ENCODE results near the gene DST.
"Not testable (repeated sequence)": the region's sequence is repeated elsewhere in the genome, so short reads cannot be mapped to it uniquely, and the experiment has no call there.

DST gene

DNA sequence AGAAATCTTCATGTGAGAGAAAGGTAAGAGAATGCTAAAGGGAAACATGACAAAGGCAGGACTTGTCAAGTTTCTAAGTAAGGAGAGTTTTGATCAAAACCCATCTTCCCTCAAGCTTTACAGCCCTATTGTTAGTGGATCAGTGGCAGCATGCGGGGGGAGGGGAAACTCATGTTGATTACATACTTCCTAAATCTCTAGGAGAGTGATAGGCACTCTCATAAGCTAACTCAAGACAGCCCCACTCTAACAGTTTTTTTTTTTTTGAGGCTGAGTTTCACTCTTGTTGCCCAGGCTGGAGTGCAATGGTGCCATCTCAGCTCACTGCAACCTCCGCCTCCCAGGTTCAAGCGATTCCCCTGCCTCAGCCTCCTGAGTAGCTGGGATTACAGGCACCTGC lies 18.6 kb upstream of the DST start:
- DNase-seq, result not testable (repeated sequence)

GRCh38 chr6:56660381-56660730 lies 17.7 kb upstream of the DST start:
- no peak for DNase-seq

GRCh38 chr6:56659721-56660380 lies 17.2 kb upstream of the DST start:
- DNase-seq, result no peak

DNA sequence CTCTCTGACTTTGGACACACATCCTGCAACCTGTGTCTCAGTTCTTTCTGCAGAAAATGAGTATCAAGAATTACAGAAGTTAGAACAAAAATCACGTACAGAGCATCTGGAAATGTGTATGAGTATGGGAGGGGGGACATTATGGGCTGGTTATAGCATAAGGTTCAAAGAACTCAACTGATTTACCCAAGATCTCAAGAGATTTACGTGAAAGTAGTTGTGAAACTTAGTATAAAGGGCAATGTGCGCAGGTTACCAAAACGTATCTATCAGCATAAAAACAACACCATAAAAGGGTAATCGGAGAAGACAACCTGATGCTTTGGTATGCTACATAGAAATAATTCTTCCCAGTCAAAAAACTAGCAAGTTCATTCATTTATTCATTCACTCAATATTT lies 15.6 kb upstream of the DST start:
- no peak for DNase-seq

DNA sequence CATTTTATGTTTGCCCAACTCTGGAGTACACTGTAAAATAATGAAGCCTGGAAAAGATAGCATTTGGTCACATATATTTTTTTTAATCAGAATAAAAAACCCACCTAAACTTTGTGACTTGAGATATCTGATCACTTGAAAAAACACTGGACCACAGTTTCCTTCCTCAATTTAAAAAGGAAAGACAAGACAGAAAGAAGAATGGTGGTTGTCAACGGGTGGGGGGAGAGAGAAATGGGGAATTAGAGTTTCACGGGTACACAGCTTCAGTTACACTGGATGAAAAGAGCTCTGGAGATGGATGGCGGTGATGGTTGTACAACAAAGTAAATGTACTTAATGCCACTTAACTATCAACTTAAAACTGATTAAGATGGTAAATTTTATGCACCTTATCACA lies 14.7 kb upstream of the DST start:
- no peak for DNase-seq

GRCh38 chr6:56656466-56656865 lies 13.8 kb upstream of the DST start:
- no peak for DNase-seq

- no peak for DNase-seq
These were observed 13.3 kb upstream of the DST start for GRCh38 chr6:56655996-56656395.

GRCh38 chr6:56655249-56655648 lies 12.6 kb upstream of the DST start:
- no peak for DNase-seq

GRCh38 chr6:56652994-56653393 lies 10.3 kb upstream of the DST start:
- DNase-seq, result no peak

GRCh38 chr6:56652231-56652630 lies 9.5 kb upstream of the DST start:
- no peak for DNase-seq

DNA sequence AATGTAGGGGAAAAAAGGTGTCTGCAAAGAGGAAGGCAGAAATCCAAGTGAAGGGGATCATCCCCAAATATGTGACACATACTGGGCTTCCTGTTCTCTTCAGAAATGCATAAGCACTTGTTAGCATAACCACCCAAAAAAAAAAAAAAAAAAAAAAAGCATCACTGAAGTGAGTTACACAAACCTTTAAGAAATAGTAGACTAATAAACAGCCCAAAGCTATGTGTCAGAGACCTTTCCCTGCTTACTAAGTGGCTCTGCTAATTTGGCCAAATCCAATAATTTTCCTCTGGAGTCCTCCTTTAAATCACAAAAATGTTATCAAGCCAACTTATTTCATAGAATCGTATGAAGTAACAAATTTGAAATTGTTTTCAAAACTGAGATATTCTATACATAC lies 7.5 kb upstream of the DST start:
- no peak for DNase-seq

GRCh38 chr6:56649782-56650181 lies 7.1 kb upstream of the DST start:
- DNase-seq, result no peak

DNA sequence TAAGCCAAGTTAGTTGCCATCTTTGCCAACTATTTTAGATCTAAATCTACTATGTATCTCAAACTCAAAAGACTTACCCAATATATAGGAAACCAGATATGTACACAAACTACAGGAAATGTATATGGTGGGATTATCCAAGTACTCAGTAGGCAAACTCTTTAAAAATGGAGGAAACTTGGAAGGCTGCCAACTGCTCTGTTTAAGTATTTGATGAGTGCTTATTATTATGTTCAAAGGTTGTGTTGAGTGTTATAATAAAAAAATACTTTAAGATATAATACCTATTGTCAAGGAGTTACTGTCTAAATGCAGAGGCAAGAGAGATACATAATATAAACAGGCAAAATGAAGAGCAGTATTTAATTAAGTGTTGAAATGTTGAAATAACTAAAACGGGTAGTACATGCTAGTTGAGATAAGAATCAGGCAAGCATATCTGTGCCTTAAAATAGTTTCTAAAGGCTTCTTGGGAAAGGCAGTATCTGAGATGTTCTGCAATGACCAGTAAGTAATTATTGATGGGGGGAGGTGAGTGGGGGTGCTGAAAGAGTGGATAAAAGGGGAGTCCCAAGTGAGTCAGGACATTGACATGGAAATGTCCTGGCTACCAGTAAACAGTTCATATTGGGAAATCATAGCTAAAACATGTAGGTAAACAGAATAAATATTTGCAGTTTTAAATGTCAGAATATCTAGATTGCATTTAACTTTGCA lies 6.5 kb upstream of the DST start:
- no peak for DNase-seq

DNA sequence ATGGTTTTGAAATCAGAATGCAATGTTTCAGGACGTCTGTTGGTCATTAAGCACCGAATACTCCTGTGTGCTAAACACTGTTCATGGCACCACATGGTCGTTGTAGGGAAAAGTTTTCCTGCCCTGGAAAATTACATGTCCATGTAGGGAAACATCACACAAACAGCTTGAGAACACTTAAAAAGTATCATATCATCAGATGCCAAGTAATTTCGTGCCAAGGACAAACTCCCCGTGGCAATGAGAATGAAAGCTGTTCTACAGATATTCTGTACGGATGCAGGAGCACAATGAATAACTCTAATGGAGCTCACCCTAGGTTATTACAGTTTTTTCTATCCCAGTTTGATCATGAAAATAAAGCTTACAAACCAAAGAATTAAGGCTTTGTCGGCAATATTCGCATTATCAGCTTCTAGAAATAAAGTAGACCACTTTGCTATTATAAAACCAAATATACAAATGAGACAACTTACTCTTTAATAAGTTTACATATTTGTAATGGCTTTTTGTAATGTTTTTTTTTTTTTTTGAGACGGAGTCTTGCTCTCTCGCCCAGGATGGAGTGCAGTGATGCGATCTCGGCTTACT lies 4.6 kb upstream of the DST start:
- no peak for DNase-seq

DNA sequence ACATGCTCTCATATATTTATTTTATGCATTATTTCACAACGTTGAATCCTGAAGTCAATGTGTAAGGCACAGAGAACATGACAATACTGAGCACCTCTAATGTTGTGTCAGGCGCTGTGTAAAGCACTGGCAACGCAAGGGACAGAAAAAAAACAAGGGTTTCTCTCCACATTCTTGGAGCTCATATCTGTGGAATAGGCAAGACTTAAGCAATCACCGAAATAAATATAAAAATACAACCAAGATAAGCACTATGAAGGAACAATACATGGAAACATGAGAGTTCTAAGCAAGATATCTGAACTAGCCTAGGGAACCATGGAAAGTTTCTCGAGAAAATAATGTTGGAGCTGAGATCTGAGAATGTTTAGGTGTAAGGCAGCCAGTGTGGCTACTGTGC lies 1.7 kb upstream of the DST start:
- no peak for DNase-seq

- no peak for DNase-seq
These were observed 845 bp upstream of the DST start for GRCh38 chr6:56643379-56644089.

- DNase-seq, result no peak
These were observed 2.3 kb downstream of the DST start for GRCh38 chr6:56640374-56640773.

DNA sequence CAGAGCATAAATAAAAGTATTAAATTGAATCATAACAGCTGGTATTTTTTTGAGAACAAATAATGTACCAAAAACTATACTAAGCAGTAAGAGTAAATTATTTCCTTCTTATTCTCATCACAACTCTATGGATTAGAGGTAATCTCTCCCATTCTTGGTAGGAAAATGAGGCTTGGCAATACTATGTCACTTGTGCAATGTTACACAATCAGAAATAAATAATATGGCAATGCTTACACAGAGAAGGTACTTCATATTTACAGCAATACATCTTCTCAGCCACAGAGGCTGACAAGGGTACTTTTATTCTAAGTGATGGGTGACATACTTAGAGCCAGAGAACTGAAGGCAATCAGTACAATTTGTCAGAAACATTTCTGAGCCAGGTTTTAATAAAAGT lies 3.9 kb downstream of the DST start:
- no peak for DNase-seq

DNA sequence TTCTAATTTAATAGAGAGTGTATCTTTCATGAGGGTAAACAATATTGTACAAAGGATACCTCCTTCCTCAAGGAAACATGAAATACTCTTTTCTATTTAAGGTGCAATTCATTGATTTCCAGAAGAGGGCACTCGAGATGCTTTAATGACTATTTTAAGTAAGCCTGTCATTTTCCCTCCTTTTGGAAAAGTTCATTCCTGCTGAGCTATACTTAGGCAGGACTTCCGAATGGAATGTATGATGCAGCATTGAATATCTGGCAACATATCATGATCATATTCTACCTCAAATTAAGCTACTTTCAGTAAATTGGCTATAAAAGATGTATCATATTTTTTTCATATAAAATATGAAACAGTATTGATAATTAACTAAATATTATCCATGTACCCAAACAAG lies 5.0 kb downstream of the DST start:
- no peak for DNase-seq

GRCh38 chr6:56628105-56628504 lies 14.6 kb downstream of the DST start:
- DNase-seq, result no peak

DNA sequence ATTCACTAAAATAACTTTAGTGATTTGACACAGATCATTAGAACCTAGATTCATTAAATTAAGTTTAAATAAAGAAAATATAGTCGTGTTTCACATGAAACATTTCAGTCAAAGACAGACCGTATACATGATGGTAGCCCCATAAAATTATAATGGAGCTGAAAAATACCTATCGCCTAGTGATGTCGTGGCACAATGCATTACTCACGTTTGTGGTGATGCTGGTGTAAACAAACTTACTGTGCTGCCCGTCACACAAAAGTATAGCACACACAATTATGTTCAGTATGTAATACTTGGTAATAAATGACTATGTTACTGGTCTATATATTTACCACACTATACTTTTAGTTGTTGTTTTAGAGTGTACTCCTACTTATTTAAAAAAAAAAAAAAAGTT lies 17.3 kb downstream of the DST start:
- no peak for DNase-seq

DNA sequence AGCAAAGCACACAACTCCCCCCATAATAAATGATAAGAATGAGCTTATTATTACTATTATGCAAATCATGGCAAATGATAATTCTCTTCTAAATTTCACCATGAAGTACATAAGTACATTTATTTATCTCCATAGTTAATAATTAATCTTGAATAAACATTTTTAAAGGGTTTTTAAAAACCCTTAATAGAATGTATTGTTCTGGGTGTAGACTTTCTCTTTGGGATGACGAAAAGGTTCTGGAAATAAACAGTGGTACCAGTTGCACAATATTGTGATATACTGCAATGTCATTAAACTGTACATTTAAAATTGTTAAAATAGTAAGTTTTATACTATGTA lies 18.0 kb downstream of the DST start:
- no peak for DNase-seq

DNA sequence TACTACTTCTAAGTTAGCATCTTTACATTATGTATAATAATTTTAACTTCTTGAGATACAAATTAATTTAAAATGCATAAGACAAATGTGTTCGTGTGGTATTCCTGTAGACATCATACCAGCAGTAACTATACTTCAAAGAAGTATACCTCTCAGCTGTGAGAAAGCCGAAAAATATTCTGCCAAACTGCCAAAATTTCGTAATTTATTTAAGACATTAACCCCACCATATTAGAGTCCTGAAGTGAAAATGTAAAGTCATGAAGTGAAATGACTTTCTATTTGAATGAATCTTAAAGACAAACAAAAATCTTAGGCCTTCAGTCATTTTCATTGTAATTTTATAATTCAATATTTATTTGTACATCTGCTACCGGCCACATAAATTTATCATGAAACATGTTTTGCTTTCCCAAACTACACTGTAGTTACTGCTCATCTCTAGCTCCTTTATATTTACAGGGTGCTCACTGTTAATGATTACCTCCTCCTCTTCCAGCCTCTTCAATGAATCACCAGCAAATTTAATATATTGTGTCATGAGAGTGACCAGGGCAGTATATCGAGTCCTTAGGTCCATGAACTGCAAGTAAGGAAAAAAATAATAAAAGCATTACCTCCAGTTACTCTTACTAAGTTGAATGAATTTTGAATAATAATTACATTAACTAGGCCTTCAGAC lies 18.5 kb downstream of the DST start:
- DNase-seq, result no peak

Data from left hindlimb (tissue), 1 donor.